Stimulated activated CD4-positive, alpha-beta T cell treated with anti-CD3 and anti-CD28 coated beads, Interleukin-2, amount 100 ng/mL, for 4 hours (primary cell): ENCODE results near the gene ID1.
"Not testable (repeated sequence)": the region's sequence is repeated elsewhere in the genome, so short reads cannot be mapped to it uniquely, and the experiment has no call there.

Experiments
- DNase-seq: peaks from one replicate; pipeline ENCODE4 v3.0.0-alpha.2; 2020; ENCODE audit warnings: low read depth

ID1 gene

GRCh38 chr20:31573555-31574321 is 31.4 kb upstream of the ID1 start:
- no peak for DNase-seq

GRCh38 chr20:31574986-31575385 is 30.1 kb upstream of the ID1 start:
- not testable (repeated sequence) for DNase-seq

GRCh38 chr20:31576751-31577150 is 28.3 kb upstream of the ID1 start:
- DNase-seq: no peak

- no peak for DNase-seq
Observed at GRCh38 chr20:31577194-31577593, 27.9 kb upstream of the ID1 start.

GRCh38 chr20:31578448-31579138 is 26.5 kb upstream of the ID1 start:
- no peak for DNase-seq

- no peak for DNase-seq
Observed at GRCh38 chr20:31579245-31579644, 25.8 kb upstream of the ID1 start.

- DNase-seq: not testable (repeated sequence)
Observed at GRCh38 chr20:31579941-31580651, 25.0 kb upstream of the ID1 start.

GRCh38 chr20:31580706-31581105 is 24.4 kb upstream of the ID1 start:
- no peak for DNase-seq

GRCh38 chr20:31581391-31581790 is 23.7 kb upstream of the ID1 start:
- DNase-seq: no peak

- no peak for DNase-seq
Observed at GRCh38 chr20:31587545-31588389, 17.3 kb upstream of the ID1 start.

GRCh38 chr20:31590717-31591225 is 14.3 kb upstream of the ID1 start:
- DNase-seq: no peak

GRCh38 chr20:31593221-31594001 is 11.7 kb upstream of the ID1 start:
- DNase-seq: no peak

- no peak for DNase-seq
Observed at GRCh38 chr20:31594002-31594557, 11.0 kb upstream of the ID1 start.

- DNase-seq: no peak
Observed at GRCh38 chr20:31594558-31595379, 10.3 kb upstream of the ID1 start.

- no peak for DNase-seq
Observed at GRCh38 chr20:31595380-31595653, 9.8 kb upstream of the ID1 start.

- DNase-seq: no peak
Observed at GRCh38 chr20:31595654-31596411, 9.3 kb upstream of the ID1 start.

- DNase-seq: not testable (repeated sequence)
Observed at GRCh38 chr20:31596412-31596715, 8.7 kb upstream of the ID1 start.

GRCh38 chr20:31596831-31597480 is 8.1 kb upstream of the ID1 start:
- DNase-seq: no peak

GRCh38 chr20:31597481-31597855 is 7.6 kb upstream of the ID1 start:
- no peak for DNase-seq
